A673 (cell line): Measurements from ENCODE around the gene MLPH.

Experiments used
- CTCF ChIP-seq: fragments of 300-800, 200-600 bp; sonication (generic); conservative IDR thresholded peaks from 2 replicates; pipeline ENCODE4 v1.5.1; 2017; ENCODE audit warnings: low read depth, mild to moderate bottlenecking, antibody characterized with exemption, low read length, moderate library complexity, mixed read lengths
- EZH2 ChIP-seq: fragments of 200-600 bp; sonication (generic); IDR thresholded peaks from 2 replicates; pipeline ENCODE4 v1.6.1; 2017; ENCODE audit warnings: borderline replicate concordance, low read depth, mild to moderate bottlenecking, mixed read lengths, antibody characterized with exemption, low read length; ENCODE audit not compliant: poor library complexity, severe bottlenecking

DNA sequence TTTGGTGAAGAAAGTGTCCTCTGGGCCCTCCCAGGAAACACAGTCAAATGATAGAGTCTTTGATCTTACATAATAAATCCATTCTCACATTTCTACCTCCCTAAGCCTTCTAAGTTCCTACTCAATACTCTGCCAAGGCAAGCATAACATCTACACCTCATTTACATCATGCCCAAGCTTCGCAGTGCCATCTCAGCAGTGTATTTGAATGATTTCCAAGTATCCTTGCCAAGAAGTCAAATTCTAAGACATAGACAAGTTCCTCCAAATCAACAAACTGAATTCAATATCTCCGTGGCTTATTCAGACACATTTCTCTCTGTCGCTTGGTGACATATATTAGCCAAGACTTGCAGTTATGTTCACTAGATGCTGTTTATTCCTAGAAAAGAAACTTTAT lies 8.1 kb upstream of the MLPH start:
- TF ChIP-seq CTCF (no peak), EZH2 (no peak)
